Measurements from ENCODE around the gene SUN5.
"Not testable (repeated sequence)": the region's sequence is repeated elsewhere in the genome, so short reads cannot be mapped to it uniquely, and the experiment has no call there.

The SUN5 gene

DNA sequence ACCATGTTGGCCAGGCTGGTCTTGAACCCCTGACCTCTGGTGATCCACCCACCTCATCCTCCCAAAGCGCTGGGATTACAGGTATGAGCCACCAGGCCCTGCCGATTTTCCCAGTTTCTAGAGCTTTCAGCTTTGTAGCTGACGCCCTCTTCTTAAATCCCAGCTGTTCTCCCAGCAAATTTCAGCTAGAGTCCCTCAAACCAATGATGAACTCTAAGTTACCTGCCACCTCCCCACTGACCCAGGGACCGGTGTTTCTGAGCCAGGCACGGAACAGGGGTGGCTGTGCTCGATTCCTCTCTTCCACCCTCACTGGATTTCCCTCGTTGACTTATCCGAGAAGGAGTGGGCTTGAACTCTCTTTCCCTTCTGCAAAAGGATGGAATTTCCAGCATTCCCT is 39.1 kb downstream of the SUN5 start:
- DNase-seq (ENCODE audit: low read depth, low spot score), result no peak

DNA sequence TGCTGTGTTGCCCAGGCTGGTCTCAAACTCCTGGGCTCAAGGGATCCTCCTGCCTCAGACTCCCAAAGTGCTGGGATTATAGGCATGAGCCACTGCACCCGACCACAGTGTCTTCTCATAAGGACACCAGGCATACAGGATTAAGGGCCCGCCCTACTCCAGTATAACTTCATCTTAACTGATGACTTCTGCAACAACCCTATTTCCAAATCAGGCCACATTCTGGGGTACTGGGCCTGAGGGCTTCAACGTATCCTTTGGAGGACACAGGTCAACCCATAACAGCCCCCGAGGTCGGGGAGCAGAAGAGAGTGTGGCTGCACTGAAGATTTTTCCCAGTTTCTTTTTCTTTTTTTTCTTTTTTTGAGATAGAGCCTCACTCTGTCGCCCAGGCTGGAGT is 39.7 kb downstream of the SUN5 start:
- no peak for DNase-seq (ENCODE audit: low read depth, low spot score)

DNA sequence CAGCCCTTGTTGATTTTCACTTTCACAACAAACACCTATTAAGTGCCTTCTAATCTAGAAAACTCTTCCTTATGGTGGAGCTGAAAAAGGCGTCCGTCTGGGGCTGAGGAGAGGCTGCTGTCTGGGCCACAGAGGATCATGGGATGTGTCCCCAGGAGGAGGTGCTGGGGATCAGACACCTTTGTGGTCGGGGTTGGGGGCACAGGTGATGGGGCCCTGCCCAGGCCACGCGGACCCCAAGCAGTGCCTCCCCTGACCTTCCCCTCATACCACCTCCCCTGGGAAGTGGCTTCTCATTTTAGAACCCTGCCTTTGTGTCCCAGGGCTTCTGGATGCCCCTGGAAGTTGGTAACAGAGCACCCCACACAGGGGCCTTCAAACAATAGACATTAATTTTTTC is 41.1 kb downstream of the SUN5 start:
- DNase-seq (ENCODE audit: low read depth, low spot score), result no peak

DNA sequence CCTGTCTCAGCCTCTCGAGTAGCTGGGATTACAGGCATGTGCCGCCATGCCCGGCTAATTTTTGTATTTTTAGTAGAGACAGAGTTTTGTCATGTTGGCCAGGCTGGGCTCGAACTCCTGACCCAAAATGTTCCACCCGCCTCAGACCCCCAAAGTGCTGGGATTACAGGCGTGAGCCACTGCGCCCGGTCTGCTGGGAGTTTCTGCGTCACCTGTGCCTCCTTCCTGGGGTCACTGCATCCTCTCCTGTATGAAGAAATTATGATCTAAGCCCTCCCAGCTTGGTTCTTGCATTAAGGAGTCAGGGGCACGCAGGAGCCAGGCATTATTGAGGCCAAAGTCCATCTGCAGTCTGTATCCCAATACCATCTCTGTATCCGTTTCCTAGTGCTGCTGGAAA is 41.6 kb downstream of the SUN5 start:
- DNase-seq (ENCODE audit: low read depth, low spot score), result not testable (repeated sequence)

DNA sequence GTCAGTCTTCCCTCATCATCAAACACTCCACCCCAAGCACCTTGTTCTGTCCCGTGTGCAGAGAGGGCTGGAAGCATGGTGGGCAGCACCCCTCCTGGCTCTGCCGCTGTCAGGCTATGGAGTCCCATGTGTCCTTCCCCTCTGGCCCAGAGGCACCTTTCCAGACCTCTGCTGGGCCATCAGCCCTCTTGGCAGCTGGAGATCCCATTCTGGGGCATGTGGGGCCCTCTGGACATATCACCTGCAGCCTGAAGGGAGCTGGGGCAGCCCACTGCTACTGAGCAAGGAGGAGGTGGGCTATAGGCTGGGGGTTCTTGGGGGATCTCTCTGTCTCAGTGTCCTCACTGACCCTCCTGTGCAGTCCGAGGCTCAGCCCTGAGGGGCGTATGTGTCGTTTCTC is 42.2 kb downstream of the SUN5 start:
- DNase-seq (ENCODE audit: low read depth, low spot score), result no peak

DNA sequence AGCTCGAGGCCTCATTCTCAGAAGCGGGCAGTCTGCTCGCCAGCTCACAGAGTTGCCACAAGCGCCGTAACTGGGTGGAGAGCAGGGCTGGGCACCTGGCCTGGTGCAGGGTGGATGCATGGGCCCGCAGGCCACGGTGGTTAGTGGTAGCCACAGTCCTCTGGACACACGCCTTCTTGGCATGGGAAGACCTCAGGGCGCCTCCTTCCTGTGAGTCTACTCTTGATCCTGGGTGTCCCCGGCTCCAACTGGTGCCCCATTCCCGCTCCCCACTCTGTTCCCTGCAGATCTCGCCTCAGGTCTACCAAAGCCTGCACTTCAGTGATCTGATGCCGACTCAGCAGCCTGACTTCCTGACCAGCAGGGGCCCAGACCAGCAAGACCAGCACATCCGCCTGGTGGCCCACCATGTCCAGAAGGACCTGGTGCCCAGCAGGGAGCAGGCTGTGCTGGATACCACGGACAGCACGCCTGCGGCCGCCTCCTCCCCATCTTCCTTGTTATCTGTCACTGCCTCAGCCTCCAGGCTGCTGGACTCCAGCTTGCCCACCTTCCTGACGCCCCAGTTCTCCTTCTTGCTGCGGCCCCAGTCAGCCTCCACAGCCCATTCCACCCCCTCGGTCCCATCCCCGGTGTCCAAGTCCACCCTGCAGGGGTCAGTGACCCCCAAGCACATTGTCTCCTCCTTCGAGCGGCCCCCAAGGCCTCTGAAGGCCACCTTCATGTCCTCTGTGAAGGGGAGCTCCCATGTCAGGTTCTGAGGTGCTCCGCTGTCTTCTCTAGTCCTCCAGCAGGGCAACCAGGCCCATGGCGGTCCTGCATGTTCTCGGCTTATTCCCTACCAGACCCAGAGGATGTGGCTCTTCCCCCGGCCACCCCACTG is 43.1 kb downstream of the SUN5 start:
- no peak for DNase-seq (ENCODE audit: low read depth, low spot score)

DNA sequence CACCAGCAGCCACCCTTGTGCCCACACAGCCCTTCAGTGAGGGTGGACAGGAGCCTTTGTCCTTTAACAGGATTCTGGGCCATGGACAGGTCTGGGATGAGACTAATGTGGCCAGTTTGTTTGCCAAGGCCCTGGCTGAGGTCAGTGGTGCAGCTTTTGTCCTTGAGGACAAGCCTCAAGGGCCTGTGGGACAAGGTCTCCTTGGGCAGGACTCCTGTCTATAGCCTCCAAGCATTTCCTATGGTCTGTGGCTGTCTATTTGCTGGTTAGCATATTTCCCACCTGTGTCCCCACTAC is 44.1 kb downstream of the SUN5 start:
- no peak for DNase-seq (ENCODE audit: low read depth, low spot score)

DNA sequence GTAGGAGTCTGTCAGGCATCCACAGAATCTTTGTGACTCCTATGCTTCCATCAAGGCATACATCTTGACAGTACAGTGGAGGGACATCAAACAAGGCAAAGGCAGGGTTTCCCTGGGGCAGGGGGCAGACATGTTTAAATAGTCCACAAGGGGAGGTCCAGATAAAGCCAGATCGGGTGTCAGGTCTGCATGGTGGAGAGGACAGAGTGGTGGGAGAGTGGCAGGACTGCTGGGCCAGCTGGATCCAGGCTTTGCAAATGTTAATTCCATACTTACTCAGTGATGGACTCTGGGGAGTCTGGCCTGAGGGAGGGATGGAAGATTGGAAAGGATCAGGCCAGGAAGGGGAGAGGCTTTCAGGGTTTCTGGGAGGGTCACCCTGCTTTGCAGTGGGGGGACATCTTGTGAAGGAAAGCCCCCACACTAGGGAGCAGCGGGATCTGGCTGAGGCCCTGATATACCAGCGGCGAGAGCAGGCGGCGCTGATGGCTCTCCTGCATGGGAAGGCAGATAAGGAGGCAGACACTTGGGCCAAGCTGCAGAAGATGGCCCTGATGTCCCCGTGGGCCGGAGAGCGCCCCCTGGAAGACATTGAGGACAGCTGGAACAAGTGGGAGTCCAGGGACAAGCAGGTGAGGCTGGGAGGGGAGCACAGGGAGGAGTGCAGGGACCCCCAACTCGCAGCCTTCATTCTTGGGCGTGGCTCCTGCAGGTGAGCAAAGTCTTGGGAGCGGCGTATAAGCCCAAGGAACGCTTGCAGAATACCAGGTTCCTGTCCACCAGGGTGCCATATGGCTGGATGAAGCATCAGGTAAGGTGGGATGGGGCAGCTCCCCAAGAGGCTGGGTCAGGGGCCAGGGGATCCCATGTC is 44.6 kb downstream of the SUN5 start:
- DNase-seq (ENCODE audit: low read depth, low spot score), result no peak

DNA sequence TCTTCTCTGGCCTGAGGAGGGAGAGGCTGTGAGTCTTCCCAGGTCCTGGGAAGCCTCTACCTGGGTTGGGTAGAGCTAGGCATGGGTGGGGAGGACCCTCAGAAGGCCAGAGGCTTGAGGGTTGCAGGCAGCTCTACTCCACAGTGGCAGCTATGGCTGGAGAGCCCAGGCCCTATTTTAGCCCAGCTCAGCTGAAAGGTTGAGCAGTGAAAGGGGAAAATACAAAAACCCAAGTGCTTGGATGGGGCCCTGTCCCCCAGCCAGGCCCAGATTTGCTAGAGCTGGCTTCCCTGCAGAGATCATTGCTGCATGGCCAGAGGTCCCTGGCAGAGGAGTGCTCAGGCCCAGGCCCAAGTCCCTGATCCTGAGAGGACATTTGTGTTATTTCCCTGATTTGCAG is 45.7 kb downstream of the SUN5 start:
- DNase-seq (ENCODE audit: low read depth, low spot score), result no peak

DNA sequence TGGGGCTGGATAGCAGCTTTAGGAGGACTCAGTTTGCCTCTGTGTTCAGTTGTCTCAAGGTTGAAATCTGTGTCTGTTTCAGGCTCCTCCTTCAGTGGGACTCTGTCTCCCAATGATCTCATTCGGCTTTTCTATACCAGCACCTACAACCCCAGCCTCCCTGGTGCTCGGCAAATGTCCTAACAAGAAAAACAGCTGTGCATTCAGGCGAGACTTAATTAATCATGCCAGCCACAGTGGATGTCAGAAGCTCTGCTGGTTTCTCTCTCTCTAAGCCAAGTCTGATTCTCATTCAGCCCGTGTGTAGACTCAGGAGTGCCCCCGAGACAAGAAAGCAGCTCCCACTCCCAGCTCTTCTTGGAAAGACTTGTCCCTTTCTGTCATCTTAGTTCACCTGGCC is 46.8 kb downstream of the SUN5 start:
- no peak for DNase-seq (ENCODE audit: low read depth, low spot score)

DNA sequence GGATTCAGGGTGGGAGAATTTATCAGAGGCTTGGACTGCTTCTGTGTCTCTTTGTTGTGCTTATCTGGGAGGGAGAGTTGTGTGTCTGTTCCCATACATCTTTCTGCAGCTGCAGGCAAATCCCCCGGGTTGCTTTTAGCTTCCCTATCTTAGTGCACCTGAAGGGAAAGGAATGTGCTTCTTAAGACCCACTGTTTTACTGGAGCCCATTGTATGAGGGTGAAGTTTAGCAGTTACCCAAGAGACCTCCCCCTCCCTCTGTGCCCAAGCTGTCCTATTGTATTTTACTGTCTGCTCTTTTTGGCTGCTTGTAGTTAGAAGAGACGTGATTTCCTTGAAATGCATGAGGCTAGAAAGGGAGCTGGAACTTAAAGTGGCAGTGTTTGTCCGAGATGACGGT is 53.7 kb downstream of the SUN5 start:
- DNase-seq (ENCODE audit: low read depth, low spot score), result peak; percentile 74

DNA sequence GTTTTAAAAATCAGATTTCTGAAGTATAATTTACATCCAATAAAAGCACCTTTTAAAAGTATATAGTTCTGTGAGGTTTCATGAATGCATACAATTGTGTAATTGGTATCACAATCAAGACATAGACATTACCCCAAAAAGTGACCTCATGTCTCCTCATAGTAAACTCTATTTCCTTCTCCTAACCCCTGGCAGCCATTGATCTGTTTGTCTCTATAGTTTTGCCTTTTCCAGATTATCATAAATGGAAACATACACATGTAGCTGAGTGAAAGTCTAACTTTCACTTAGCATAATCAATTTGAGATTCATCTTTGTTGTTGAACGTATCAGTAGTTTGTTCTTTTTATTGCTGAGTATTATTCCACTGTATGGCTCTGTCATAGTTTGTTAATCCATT is 57.6 kb downstream of the SUN5 start:
- DNase-seq (ENCODE audit: low read depth, low spot score), result no peak

DNA sequence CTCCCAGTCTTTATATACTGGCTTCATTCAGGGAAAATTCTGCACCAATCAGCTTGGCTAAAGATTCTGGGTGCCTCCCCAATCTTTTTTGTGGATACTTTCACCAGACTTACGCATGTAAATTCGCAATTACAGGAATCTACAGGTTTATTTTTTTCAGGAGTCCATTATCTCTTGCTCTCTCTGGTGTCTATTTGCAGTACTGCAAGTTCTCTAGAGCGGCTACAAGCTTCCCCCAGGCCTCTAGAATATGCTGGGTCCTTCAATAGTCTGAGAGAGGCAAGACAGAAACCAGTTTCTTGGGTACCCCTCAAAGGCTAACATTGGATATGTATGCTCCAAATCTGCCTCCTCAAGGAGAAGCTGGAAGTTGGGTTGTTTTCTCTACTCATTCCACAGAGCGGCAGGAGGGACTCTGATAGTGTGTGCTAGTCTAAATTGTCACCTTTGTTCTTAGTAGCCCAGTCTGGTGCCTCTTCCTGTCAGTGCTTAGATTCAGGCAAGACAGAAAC is 58.5 kb downstream of the SUN5 start:
- peak; percentile 46 for DNase-seq (ENCODE audit: low read depth, low spot score)

DNA sequence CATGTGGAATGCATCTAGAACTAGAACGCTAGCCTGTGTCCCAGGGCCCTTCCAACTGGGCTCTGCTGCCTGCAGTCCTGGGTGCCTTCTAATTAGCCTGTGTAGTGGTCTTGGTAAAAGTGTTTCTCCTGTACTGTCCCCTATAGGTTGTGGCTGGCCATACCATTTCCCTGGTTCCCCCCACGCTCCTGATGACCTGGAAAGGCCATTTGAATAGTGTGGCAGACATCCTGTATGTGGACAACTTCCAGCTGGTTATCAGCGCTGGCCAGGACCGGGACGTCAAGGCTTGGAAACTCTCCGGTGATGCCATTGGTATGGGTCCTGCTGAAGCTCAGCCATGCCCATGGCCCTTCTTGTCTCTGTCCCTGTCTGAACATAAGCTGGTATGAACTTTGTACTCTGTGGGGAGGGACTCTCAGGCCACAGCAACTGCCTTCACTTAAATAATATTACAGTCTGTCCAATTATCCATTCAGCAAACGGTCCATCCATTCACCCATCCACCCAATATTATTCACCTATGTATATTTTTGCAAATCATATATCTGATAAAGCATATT is 60.7 kb downstream of the SUN5 start:
- DNase-seq (ENCODE audit: low read depth, low spot score), result no peak

DNA sequence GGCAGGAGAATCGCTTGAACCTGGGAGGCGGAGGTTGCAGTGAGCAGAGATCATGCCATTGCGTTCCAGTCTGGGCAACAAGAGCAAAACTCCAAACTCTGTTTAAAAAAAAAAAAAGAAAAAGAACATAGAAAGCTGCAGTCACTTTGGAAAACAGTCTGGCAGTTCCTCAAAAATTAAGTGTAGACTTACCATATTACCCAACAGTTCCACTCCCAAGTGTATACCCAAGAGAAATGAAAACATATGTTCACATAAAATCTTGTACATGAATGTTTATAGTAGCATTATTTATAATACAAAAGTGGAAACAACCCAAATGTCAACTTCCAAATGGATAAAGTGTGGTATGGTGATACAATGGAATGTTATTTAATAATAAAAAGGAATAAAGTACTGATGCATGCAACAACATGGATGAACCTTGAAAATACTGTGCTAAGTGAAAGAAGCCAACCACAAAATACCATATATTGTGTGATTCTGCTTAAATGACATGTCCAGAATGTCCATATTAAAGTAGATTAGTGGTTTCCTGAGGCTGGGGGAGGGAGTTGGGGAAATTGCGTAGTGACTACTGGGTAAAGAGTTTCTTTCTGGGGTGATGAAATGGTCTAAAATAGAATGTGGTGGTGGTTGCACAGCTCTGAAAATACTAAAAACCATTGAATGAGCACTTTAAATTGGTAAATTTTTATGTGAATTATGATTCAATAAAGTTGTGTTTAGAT is 62.9 kb downstream of the SUN5 start:
- DNase-seq (ENCODE audit: low read depth, low spot score), result no peak

DNA sequence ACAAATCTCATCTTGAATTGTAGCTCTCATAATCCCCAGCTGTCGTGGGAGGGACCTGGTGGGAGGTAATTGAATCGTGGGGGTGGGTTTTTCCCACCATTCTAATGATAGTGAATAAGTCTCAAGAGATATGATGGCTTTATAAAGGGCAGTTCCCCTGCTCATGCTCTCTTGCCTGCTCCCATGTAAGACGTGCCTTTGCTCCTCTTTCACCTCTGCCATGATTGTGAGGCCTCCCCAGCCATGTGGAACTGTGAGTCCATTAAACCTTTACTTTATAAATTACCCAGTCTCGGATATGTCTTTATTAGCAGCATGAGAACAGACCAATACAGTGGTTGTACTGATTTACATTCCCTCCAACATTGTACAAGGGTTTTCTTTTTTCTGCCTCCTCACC is 69.7 kb downstream of the SUN5 start:
- no peak for DNase-seq (ENCODE audit: low read depth, low spot score)

Data from ELF-1 (cell line).